ENCODE measurements around the gene MRNIP.

MRNIP gene

GRCh38 chr5:179854356-179854755 lies 4.3 kb downstream of the MRNIP start:
- TF ChIP-seq GATA3 (IDR thresholded peaks at IDR 0.05; ENCODE audit: low read depth, low read length) (no peak), GATA2 (IDR thresholded peaks at IDR 0.05; ENCODE audit: low read depth, low read length) (no peak)

- TF ChIP-seq GATA3 (IDR thresholded peaks at IDR 0.05; ENCODE audit: low read depth, low read length), result no peak
- no peak for TF ChIP-seq GATA2 (IDR thresholded peaks at IDR 0.05; ENCODE audit: low read depth, low read length)
Observed at GRCh38 chr5:179852993-179853547, 5.5 kb downstream of the MRNIP start.

GRCh38 chr5:179841621-179842020 lies 17.0 kb downstream of the MRNIP start:
- TF ChIP-seq GATA2 (IDR thresholded peaks at IDR 0.05; ENCODE audit: low read depth, low read length) (no peak), GATA3 (IDR thresholded peaks at IDR 0.05; ENCODE audit: low read depth, low read length) (no peak)

- TF ChIP-seq GATA2 (IDR thresholded peaks at IDR 0.05; ENCODE audit: low read depth, low read length), result no peak
- TF ChIP-seq GATA3 (IDR thresholded peaks at IDR 0.05; ENCODE audit: low read depth, low read length), result no peak
Observed at GRCh38 chr5:179840766-179841165, 17.9 kb downstream of the MRNIP start.

- no peak for TF ChIP-seq GATA3 (IDR thresholded peaks at IDR 0.05; ENCODE audit: low read depth, low read length)
Observed at GRCh38 chr5:179840321-179840720, 18.3 kb downstream of the MRNIP start.

GRCh38 chr5:179839328-179840256 lies 19.0 kb downstream of the MRNIP start:
- TF ChIP-seq GATA2 (IDR thresholded peaks at IDR 0.05; ENCODE audit: low read depth, low read length), result no peak
- no peak for TF ChIP-seq GATA3 (IDR thresholded peaks at IDR 0.05; ENCODE audit: low read depth, low read length)

GRCh38 chr5:179837076-179838011 lies 21.3 kb downstream of the MRNIP start:
- TF ChIP-seq GATA2 (IDR thresholded peaks at IDR 0.05; ENCODE audit: low read depth, low read length) (no peak), GATA3 (IDR thresholded peaks at IDR 0.05; ENCODE audit: low read depth, low read length) (no peak)

- TF ChIP-seq GATA3 (IDR thresholded peaks at IDR 0.05; ENCODE audit: low read depth, low read length), result no peak
- TF ChIP-seq GATA2 (IDR thresholded peaks at IDR 0.05; ENCODE audit: low read depth, low read length), result no peak
Observed at GRCh38 chr5:179836225-179837019, 22.2 kb downstream of the MRNIP start.

- TF ChIP-seq GATA2 (IDR thresholded peaks at IDR 0.05; ENCODE audit: low read depth, low read length) (no peak), GATA3 (IDR thresholded peaks at IDR 0.05; ENCODE audit: low read depth, low read length) (no peak)
Observed at GRCh38 chr5:179834120-179834519, 24.5 kb downstream of the MRNIP start.

GRCh38 chr5:179833709-179834070 lies 24.9 kb downstream of the MRNIP start:
- TF ChIP-seq GATA2 (IDR thresholded peaks at IDR 0.05; ENCODE audit: low read depth, low read length) (no peak), GATA3 (IDR thresholded peaks at IDR 0.05; ENCODE audit: low read depth, low read length) (no peak)

GRCh38 chr5:179833056-179833708 lies 25.4 kb downstream of the MRNIP start:
- TF ChIP-seq GATA3 (IDR thresholded peaks at IDR 0.05; ENCODE audit: low read depth, low read length) (no peak), GATA2 (IDR thresholded peaks at IDR 0.05; ENCODE audit: low read depth, low read length) (no peak)

- no peak for TF ChIP-seq GATA3 (IDR thresholded peaks at IDR 0.05; ENCODE audit: low read depth, low read length)
- no peak for TF ChIP-seq GATA2 (IDR thresholded peaks at IDR 0.05; ENCODE audit: low read depth, low read length)
Observed at GRCh38 chr5:179832039-179832745, 26.4 kb downstream of the MRNIP start.
